HepG2 (cell line): ENCODE results near the gene MRS2. TPM values are rescaled to one million over a fixed set of nuclear protein-coding genes. Genes with fewer than 3 reads are reported as not detected.

ENCODE experiments used
- BRF2 ChIP-seq: sonication (generic); formaldehyde crosslinking; IDR thresholded peaks from 2 replicates; pipeline ENCODE4 v1.8.1; 2022; ENCODE audit warnings: mild to moderate bottlenecking, missing genetic modification reagents
- CAMTA2 ChIP-seq: sonication (generic); formaldehyde crosslinking; IDR thresholded peaks from 2 replicates; pipeline ENCODE4 v1.4.0; 2020; ENCODE audit warnings: mild to moderate bottlenecking, missing genetic modification reagents, borderline replicate concordance
- CSRNP2 ChIP-seq: sonication (generic); formaldehyde crosslinking; conservative IDR thresholded peaks from 2 replicates; pipeline ENCODE4 v1.8.0; 2022; ENCODE audit warnings: low read depth, missing genetic modification reagents
- E2F5 ChIP-seq: sonication (generic); formaldehyde crosslinking; conservative IDR thresholded peaks from 2 replicates; pipeline ENCODE4 v1.4.0; 2020; ENCODE audit warnings: missing genetic modification reagents
- HDAC6 ChIP-seq: fragments of 200-600 bp; sonication (generic); IDR thresholded peaks from 2 replicates; pipeline ENCODE4 v1.7.0; 2017; ENCODE audit warnings: mild to moderate bottlenecking, antibody characterized with exemption, low read length, low read depth
- JUND ChIP-seq: sonication (generic); formaldehyde crosslinking; IDR thresholded peaks from 2 replicates; pipeline ENCODE4 v1.8.0; 2022; ENCODE audit warnings: mild to moderate bottlenecking, missing genetic modification reagents
- NCOA1 ChIP-seq: sonication (generic); formaldehyde crosslinking; IDR thresholded peaks from 2 replicates; pipeline ENCODE4 v1.9.0; 2021; ENCODE audit warnings: missing genetic modification reagents
- POGK ChIP-seq: sonication (generic); formaldehyde crosslinking; conservative IDR thresholded peaks from 2 replicates; pipeline ENCODE4 v1.8.0; 2022; ENCODE audit warnings: mild to moderate bottlenecking, moderate library complexity, missing genetic modification reagents
- SMAD3 ChIP-seq: sonication (generic); formaldehyde crosslinking; IDR thresholded peaks from 2 replicates; pipeline ENCODE4 v1.4.0; 2020; ENCODE audit warnings: missing genetic modification reagents
- TSC22D2 ChIP-seq: sonication (generic); formaldehyde crosslinking; IDR thresholded peaks from 2 replicates; pipeline ENCODE4 v1.5.1; 2020; ENCODE audit warnings: missing genetic modification reagents, mild to moderate bottlenecking, borderline replicate concordance
- ZBTB2 ChIP-seq: sonication (generic); formaldehyde crosslinking; IDR thresholded peaks from 2 replicates; pipeline ENCODE4 v1.8.0; 2022; ENCODE audit warnings: low read depth, missing genetic modification reagents
- ZBTB3 ChIP-seq: sonication (generic); formaldehyde crosslinking; IDR thresholded peaks from 2 replicates; pipeline ENCODE4 v1.4.0; 2020; ENCODE audit warnings: low read depth, mild to moderate bottlenecking, moderate library complexity, missing genetic modification reagents, borderline replicate concordance
- ZFP36 ChIP-seq: fragments of 150-350 bp; IDR thresholded peaks from 2 replicates; pipeline ENCODE4 v1.6.1; 2018; ENCODE audit warnings: borderline replicate concordance, low read length, low read depth; ENCODE audit not compliant: partially characterized antibody
- ZMYM3 ChIP-seq: sonication (generic); formaldehyde crosslinking; IDR thresholded peaks from 2 replicates; pipeline ENCODE4 v1.5.1; 2020; ENCODE audit warnings: mild to moderate bottlenecking, missing genetic modification reagents
- ZNF234 ChIP-seq: sonication (generic); formaldehyde crosslinking; conservative IDR thresholded peaks from 2 replicates; pipeline ENCODE4 v1.5.1; 2020; ENCODE audit warnings: mild to moderate bottlenecking, missing genetic modification reagents
- ZNF557 ChIP-seq: sonication (generic); formaldehyde crosslinking; IDR thresholded peaks from 2 replicates; pipeline ENCODE4 v1.4.0; 2020; ENCODE audit warnings: missing genetic modification reagents
- ZNF607 ChIP-seq: sonication (generic); formaldehyde crosslinking; IDR thresholded peaks from 2 replicates; pipeline ENCODE4 v1.5.1; 2020; ENCODE audit warnings: missing genetic modification reagents, mild to moderate bottlenecking, borderline replicate concordance
- ZNF652 ChIP-seq: IDR thresholded peaks from 2 replicates; pipeline ENCODE4 v1.6.1; 2016; ENCODE audit warnings: low read depth, borderline replicate concordance
- ZNF784 ChIP-seq: sonication (generic); formaldehyde crosslinking; IDR thresholded peaks from 2 replicates; pipeline ENCODE4 v1.5.1; 2020; ENCODE audit warnings: missing genetic modification reagents, mild to moderate bottlenecking, borderline replicate concordance
- polyA plus RNA-seq, 8 experiments: library from polyadenylated mRNA; depleted of rRNA in 3 of 8; stranded (reverse) in 7 of 8; unstranded in 1 of 8; fragments of >200 nt; fragmentation: Illumina TruSeq in 4 of 8; extraction: Trizol in 4 of 8; gene quantifications; 2 replicates each; pipeline versions ENCODE4 v1.2.1 to v1.2.3, GENCODE V29; 2011 to 2016; ENCODE audit warnings: low read depth in 4 of 8, missing spikeins in 1 of 8, mixed read lengths in 1 of 8; ENCODE audit not compliant: insufficient read depth in 1 of 8
- total RNA-seq, 5 experiments: library from RNA; depleted of rRNA; stranded (reverse); fragments of >200 nt; fragmentation: Illumina TruSeq; extraction: Trizol; gene quantifications; 2 replicates each; pipeline ENCODE4 v1.2.3, GENCODE V29; 2016; ENCODE audit warnings: low read depth in 1 of 5

MRS2 gene
- total and polyA plus RNA-seq, 2 of the 13 experiments (the other 11 are each of a cell fraction or from before 2014, with no cell fraction given), result 31.1 to 83.8 TPM

- TF ChIP-seq ZNF784 (CRISPR knock-in tag) (peak; percentile 95), ZNF557 (CRISPR knock-in tag) (0 out of 2 replicates have a peak, but pooled peaks have one; percentile 27), CAMTA2 (CRISPR knock-in tag) (peak; percentile 98), ZMYM3 (CRISPR knock-in tag) (peak; percentile 68), JUND (CRISPR knock-in tag) (peak; percentile 69), TSC22D2 (peak; percentile 83; the same call in 1 of the 2 replicates), ZNF652 (CRISPR knock-in tag) (no peak), HDAC6 (no peak), BRF2 (CRISPR knock-in tag) (peak; percentile 90; the same call in 1 of the 2 replicates), NCOA1 (CRISPR knock-in tag) (no peak; the same call in 1 of the 2 replicates), POGK (CRISPR knock-in tag) (peak; percentile 85; the same call in 1 of the 2 replicates), CSRNP2 (CRISPR knock-in tag) (0 out of 2 replicates have a peak, but pooled peaks have one; percentile 51), ZNF234 (CRISPR knock-in tag) (no peak), ZNF607 (CRISPR knock-in tag) (peak; percentile 94), ZBTB2 (CRISPR knock-in tag) (no peak), E2F5 (CRISPR knock-in tag) (0 out of 2 replicates have a peak, but pooled peaks have one; percentile 53), ZFP36 (no peak), ZBTB3 (CRISPR knock-in tag) (peak; percentile 89; the same call in 1 of the 2 replicates), SMAD3 (0 out of 2 replicates have a peak, but pooled peaks have one; percentile 62)
These were observed at the start of gene MRS2 (continued) for GRCh38 chr6:24402697-24403500.
